ENCODE data around the gene VPS37C. TPM values are rescaled to one million over a fixed set of nuclear protein-coding genes. Genes with fewer than 3 reads are reported as not detected.
A peak's percentile ranks its signal among the peaks of the same experiment; 100 is the strongest.

The VPS37C gene
- total and polyA plus RNA-seq, 10 donors = 6.1 to 32.3 (median 20.5) TPM

DNA sequence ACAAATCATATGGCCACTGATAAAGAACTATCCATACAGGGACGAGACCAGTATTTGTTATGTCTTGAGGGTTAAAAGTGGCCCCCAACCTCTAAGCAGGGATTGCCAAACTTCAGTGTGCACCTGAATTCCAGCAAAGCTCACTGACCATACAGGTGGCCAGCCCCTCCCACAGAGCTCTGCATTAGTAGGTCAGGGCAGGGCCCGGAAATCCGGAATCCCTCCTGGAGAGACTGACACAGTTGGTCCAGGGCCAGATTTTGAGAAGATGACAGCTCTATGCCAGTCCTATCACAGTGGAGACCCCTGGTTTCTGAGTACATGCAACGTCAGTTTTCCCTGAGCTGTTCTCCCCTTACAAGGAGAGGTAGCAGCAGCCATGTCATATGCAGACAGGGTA is 20.8 kb downstream of the VPS37C start:
- WGBS, 5 donors = 83 to 98% (median 90%) methylated on average over 1 to 4 of the region's 4 CpGs
- peak; percentile 63 for DNase-seq
- intact Hi-C loops (cut with DNase I; ENCODE audit: low total_unique reads) = no loop called here

DNA sequence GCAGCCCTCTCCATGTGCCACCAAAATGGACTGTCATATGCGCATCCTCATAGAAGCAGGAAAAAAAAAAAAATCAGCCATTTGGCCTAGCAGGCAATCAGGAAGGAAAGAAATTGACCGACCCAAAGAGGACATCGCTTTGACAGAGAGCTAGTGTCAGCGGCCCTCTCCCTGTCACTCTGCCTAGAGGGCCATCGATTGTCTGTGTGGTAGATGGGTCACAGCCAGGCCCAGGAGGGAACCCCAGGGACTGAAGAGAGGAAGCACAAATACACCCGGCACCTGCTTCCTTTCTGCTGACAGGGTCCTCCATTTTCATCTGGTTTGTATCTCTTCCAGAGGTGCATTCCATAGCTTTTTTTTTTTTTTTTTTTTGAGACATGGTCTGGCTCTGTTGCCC is 21.8 kb downstream of the VPS37C start:
- Histone ChIP-seq H3K9me3 (no peaks in the 10 kb centered on the region), H3K4me1 (peaks cover 0 to 42% (median 22%) of the 10 kb centered on the region in 6 donors), H3K4me3 (no peak overlapping the region), H3K27ac (no peak overlapping the region), H3K36me3 (peaks cover 0 to 38% (median 16%) of the 10 kb centered on the region in 6 donors), H3K27me3 (replicated peaks in 1 of 7) (no peaks in the 10 kb centered on the region)
- intact Hi-C loops (cut with DNase I; ENCODE audit: low total_unique reads) = no loop called here
- 34 to 51% (median 39%) methylated on average over 6 of the region's 6 CpGs for WGBS, 5 donors
- peak; percentile 58 for DNase-seq
- no peak for TF ChIP-seq POLR2AphosphoS5 (IDR thresholded peaks at IDR 0.05)
- TF ChIP-seq, protein P1, sequence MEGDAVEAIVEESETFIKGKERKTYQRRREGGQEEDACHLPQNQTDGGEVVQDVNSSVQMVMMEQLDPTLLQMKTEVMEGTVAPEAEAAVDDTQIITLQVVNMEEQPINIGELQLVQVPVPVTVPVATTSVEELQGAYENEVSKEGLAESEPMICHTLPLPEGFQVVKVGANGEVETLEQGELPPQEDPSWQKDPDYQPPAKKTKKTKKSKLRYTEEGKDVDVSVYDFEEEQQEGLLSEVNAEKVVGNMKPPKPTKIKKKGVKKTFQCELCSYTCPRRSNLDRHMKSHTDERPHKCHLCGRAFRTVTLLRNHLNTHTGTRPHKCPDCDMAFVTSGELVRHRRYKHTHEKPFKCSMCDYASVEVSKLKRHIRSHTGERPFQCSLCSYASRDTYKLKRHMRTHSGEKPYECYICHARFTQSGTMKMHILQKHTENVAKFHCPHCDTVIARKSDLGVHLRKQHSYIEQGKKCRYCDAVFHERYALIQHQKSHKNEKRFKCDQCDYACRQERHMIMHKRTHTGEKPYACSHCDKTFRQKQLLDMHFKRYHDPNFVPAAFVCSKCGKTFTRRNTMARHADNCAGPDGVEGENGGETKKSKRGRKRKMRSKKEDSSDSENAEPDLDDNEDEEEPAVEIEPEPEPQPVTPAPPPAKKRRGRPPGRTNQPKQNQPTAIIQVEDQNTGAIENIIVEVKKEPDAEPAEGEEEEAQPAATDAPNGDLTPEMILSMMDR (IDR thresholded peaks at IDR 0.05 in 8 of 11, conservative IDR thresholded peaks at IDR 0.05 in 3 of 11) = no peak
- TF ChIP-seq POLR2A (IDR thresholded peaks at IDR 0.05) = no peak

More for the DNA sequence above, 20.8 kb downstream of the VPS37C start:
- Histone ChIP-seq H3K36me3 (peaks cover 0 to 28% (median 11%) of the 10 kb centered on the region in 6 donors), H3K9me3 (no peaks in the 10 kb centered on the region), H3K27ac (no peak overlapping the region), H3K27me3 (replicated peaks in 1 of 7) (no peaks in the 10 kb centered on the region), H3K4me1 (peaks cover 0 to 52% (median 22%) of the 10 kb centered on the region in 6 donors), H3K4me3 (no peak overlapping the region)
- TF ChIP-seq POLR2AphosphoS5 (IDR thresholded peaks at IDR 0.05) = no peak
- TF ChIP-seq, protein P1 (IDR thresholded peaks at IDR 0.05 in 8 of 11, conservative IDR thresholded peaks at IDR 0.05 in 3 of 11) = no peak
- TF ChIP-seq POLR2A (IDR thresholded peaks at IDR 0.05) = no peak

DNA sequence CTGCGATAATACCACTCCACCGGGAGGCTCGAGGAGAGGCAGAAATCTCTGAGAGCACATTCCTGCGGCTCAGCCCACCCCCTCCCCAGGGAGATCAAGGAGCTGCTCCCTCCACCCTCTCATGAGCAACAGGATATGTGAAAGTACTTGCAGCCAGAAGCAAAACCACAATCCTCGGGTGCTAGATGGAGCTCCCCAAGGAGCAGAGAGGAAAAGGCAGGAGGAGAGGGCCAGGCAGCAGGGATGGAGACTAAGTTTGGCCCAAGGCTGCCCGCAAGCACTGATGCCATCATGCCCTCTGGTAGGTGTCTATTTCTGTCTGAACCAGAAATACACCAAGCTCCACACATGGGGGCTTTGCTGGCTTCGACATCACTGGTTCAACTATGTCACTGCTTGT is 22.3 kb downstream of the VPS37C start:
- Histone ChIP-seq H3K27me3 (replicated peaks in 1 of 7) (no peaks in the 10 kb centered on the region), H3K9me3 (no peaks in the 10 kb centered on the region), H3K36me3 (peaks cover 0 to 43% (median 18%) of the 10 kb centered on the region in 6 donors), H3K27ac (no peak overlapping the region), H3K4me1 (peaks cover 0 to 42% (median 22%) of the 10 kb centered on the region in 6 donors), H3K4me3 (no peak overlapping the region)
- TF ChIP-seq, protein P1 (IDR thresholded peaks at IDR 0.05 in 8 of 11, conservative IDR thresholded peaks at IDR 0.05 in 3 of 11) = no peak
- TF ChIP-seq POLR2A (IDR thresholded peaks at IDR 0.05) = no peak
- TF ChIP-seq POLR2AphosphoS5 (IDR thresholded peaks at IDR 0.05) = no peak
- intact Hi-C loops (cut with DNase I; ENCODE audit: low total_unique reads) = no loop called here
- 34 to 56% (median 47%) methylated on average over 7 of the region's 7 CpGs for WGBS, 5 donors
- no peak for DNase-seq

DNA sequence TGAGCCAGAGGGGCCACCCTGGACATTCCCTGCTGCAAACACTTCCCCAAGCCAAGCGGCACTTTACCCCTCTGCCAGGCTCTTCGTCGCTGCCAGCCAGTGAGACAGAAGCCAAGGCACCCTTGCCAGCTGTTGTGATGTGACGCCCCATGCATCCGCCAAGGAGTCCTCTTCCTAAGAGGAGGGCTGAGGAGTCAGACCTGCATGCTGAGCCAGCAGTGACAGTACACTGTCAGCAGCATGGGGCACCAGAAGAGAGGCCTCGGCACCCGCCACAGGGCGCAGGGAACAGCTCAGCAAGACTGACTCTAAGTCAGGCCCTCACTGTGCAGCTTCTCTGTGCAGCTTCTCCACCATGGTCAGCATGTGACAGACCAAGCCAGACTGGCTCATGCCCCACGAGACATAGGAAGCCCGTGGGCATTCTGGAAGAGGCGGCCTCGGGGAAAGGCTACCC is 26.4 kb downstream of the VPS37C start:
- H3K36me3 ChIP-seq = peaks cover 0 to 78% (median 40%) of the 10 kb centered on the region in 6 donors
- H3K27me3 ChIP-seq (replicated peaks in 1 of 7) = no peaks in the 10 kb centered on the region
- DNase-seq = peak; percentile 71
- no peaks in the 10 kb centered on the region for H3K9me3 ChIP-seq
- WGBS, 5 donors = 93 to 100% (median 95%) methylated on average over 4 to 12 of the region's 12 CpGs
- TF ChIP-seq POLR2AphosphoS5 (IDR thresholded peaks at IDR 0.05) = no peak
- TF ChIP-seq POLR2A (IDR thresholded peaks at IDR 0.05) = no peak
- TF ChIP-seq, protein P1 (IDR thresholded peaks at IDR 0.05 in 8 of 11, conservative IDR thresholded peaks at IDR 0.05 in 3 of 11) = no peak
- peaks cover under 1 to 32% (median 18%) of the 10 kb centered on the region in 6 donors for H3K4me1 ChIP-seq
- no peak overlapping the region for H3K4me3 ChIP-seq
- intact Hi-C loops (cut with DNase I; ENCODE audit: low total_unique reads) = no loop called here
- H3K27ac ChIP-seq = no peak overlapping the region
